Liver (tissue), 9 donors: ENCODE data around the gene CTNNBL1. TPM values are rescaled to one million over a fixed set of nuclear protein-coding genes. Genes with fewer than 3 reads are reported as not detected.
"Not testable (repeated sequence)": the region's sequence is repeated elsewhere in the genome, so short reads cannot be mapped to it uniquely, and the experiment has no call there.

Experiments used
- DNase-seq: peaks from one replicate; pipeline ENCODE4 v3.0.0-alpha.2; 2017; ENCODE audit warnings: low spot score
- H3K27ac ChIP-seq, 2 donors: one replicate each; pipeline ENCODE4 v1.7.0; 2013; ENCODE audit warnings: inconsistent platforms in 2 of 2, low read length in 2 of 2, control low read depth in 1 of 2, low read depth in 1 of 2, mild to moderate bottlenecking in 1 of 2
- H3K27me3 ChIP-seq, 4 donors: one replicate each; pipeline versions ENCODE4 v1.6.1 to v1.7.0; 2013; ENCODE audit warnings: low read length in 3 of 4, inconsistent platforms in 1 of 4, mild to moderate bottlenecking in 1 of 4, moderate library complexity in 1 of 4; ENCODE audit not compliant: control insufficient read depth in 4 of 4, insufficient read depth in 4 of 4
- H3K36me3 ChIP-seq, 4 donors: one replicate each; pipeline versions ENCODE4 v1.6.1 to v1.7.0; 2013; ENCODE audit warnings: low read length in 3 of 4, mild to moderate bottlenecking in 3 of 4, low read depth in 1 of 4, moderate library complexity in 1 of 4; ENCODE audit not compliant: control insufficient read depth in 4 of 4, insufficient read depth in 3 of 4
- H3K4me1 ChIP-seq, 4 donors: one replicate each; pipeline versions ENCODE4 v1.6.1 to v1.7.0; 2013; ENCODE audit warnings: low read length in 3 of 4, mild to moderate bottlenecking in 3 of 4, moderate library complexity in 1 of 4; ENCODE audit not compliant: control insufficient read depth in 4 of 4, insufficient read depth in 4 of 4
- H3K4me3 ChIP-seq, 3 donors: one replicate each; pipeline versions ENCODE4 v1.6.1 to v1.7.0; 2013; ENCODE audit warnings: low read length in 3 of 3, control low read depth in 1 of 3, low read depth in 1 of 3, mild to moderate bottlenecking in 1 of 3
- H3K9ac ChIP-seq, 2 donors: one replicate each; pipeline ENCODE4 v1.7.0; 2013; ENCODE audit warnings: low read length in 2 of 2, mild to moderate bottlenecking in 2 of 2, moderate library complexity in 2 of 2, control low read depth in 1 of 2, low read depth in 1 of 2
- H3K9me3 ChIP-seq, 4 donors: one replicate each; pipeline versions ENCODE4 v1.6.1 to v1.7.0; 2013; ENCODE audit warnings: low read length in 3 of 4; ENCODE audit not compliant: control insufficient read depth in 4 of 4
- CTCF ChIP-seq: fragments of 150-350 bp; IDR thresholded peaks from 2 replicates; pipeline ENCODE4 v1.5.1; 2017; ENCODE audit warnings: improper control_type of control experiment, low read depth, low read length; ENCODE audit not compliant: missing input control
- EGR1 ChIP-seq, 2 donors: IDR thresholded peaks; 2 replicates each; pipeline ENCODE4 v1.6.1; 2016 to 2018; ENCODE audit warnings: antibody characterized with exemption in 2 of 2, low read depth in 2 of 2
- FOXA1 ChIP-seq: IDR thresholded peaks from 2 replicates; pipeline ENCODE4 v1.6.1; 2016; ENCODE audit warnings: antibody characterized with exemption
- FOXA2 ChIP-seq: IDR thresholded peaks from 2 replicates; pipeline ENCODE4 v1.6.1; 2016; ENCODE audit warnings: antibody characterized with exemption
- GABPA ChIP-seq, 2 donors: IDR thresholded peaks in 1 of 2; conservative IDR thresholded peaks in 1 of 2; 2 replicates each; pipeline ENCODE4 v1.6.1; 2016; ENCODE audit warnings: antibody characterized with exemption in 2 of 2, mild to moderate bottlenecking in 1 of 2, moderate library complexity in 1 of 2
- HNF4A ChIP-seq, 2 donors: conservative IDR thresholded peaks; 2 replicates each; pipeline ENCODE4 v1.6.1; 2016; ENCODE audit warnings: antibody characterized with exemption in 2 of 2, mild to moderate bottlenecking in 2 of 2
- HNF4G ChIP-seq: IDR thresholded peaks from 2 replicates; pipeline ENCODE4 v1.6.1; 2016; ENCODE audit warnings: antibody characterized with exemption
- JUND ChIP-seq, 2 donors: IDR thresholded peaks; 2 replicates each; pipeline ENCODE4 v1.6.1; 2016; ENCODE audit warnings: antibody characterized with exemption in 2 of 2
- NR2F2 ChIP-seq: IDR thresholded peaks from 2 replicates; pipeline ENCODE4 v1.6.1; 2016; ENCODE audit warnings: antibody characterized with exemption
- RAD21 ChIP-seq, 2 donors: IDR thresholded peaks; 2 replicates each; pipeline ENCODE4 v1.6.1; 2016; ENCODE audit warnings: antibody characterized with exemption in 2 of 2, mild to moderate bottlenecking in 2 of 2
- RXRA ChIP-seq, 2 donors: IDR thresholded peaks; 2 replicates each; pipeline ENCODE4 v1.6.1; 2017 to 2018; ENCODE audit warnings: antibody characterized with exemption in 2 of 2, mild to moderate bottlenecking in 1 of 2
- SP1 ChIP-seq: IDR thresholded peaks from 2 replicates; pipeline ENCODE4 v1.6.1; 2018; ENCODE audit warnings: antibody characterized with exemption, mild to moderate bottlenecking
- TAF1 ChIP-seq: conservative IDR thresholded peaks from 2 replicates; pipeline ENCODE4 v1.6.1; 2016; ENCODE audit warnings: antibody characterized with exemption, mild to moderate bottlenecking
- YY1 ChIP-seq: IDR thresholded peaks from 2 replicates; pipeline ENCODE4 v1.6.1; 2016; ENCODE audit warnings: antibody characterized with exemption, mild to moderate bottlenecking
- WGBS: extraction: QIAGEN DNeasy Blood & Tissue Kit; methylation state at CpG from one replicate; pipeline ENCODE4 v1.1.7; 2013; 5-methylcytosine and 5-hydroxymethylcytosine counted together
- polyA plus RNA-seq, 2 donors: library from polyadenylated mRNA; stranded (reverse) in 1 of 2; unstranded in 1 of 2; fragments of 200-250 nt in 1 of 2; fragments of >200 nt in 1 of 2; fragmentation: Nextera tagmentation in 1 of 2; extraction: Ambion mirVana in 1 of 2; gene quantifications; one replicate each; pipeline versions ENCODE4 v1.2.1 to v1.2.3, GENCODE V29; 2013 to 2015
- total RNA-seq, 2 donors: library from RNA; depleted of rRNA; stranded (reverse); fragments of >200 nt; gene quantifications; one replicate each; pipeline ENCODE4 v1.2.3, GENCODE V29; 2014
- TF ChIP-seq, protein P1 (sequence below): IDR thresholded peaks from 2 replicates; pipeline ENCODE4 v1.6.1; 2016; ENCODE audit warnings: antibody characterized with exemption
- TF ChIP-seq, protein P2 (sequence below): IDR thresholded peaks from 2 replicates; pipeline ENCODE4 v1.6.1; 2016; ENCODE audit warnings: antibody characterized with exemption
- TF ChIP-seq, protein P3 (sequence below): IDR thresholded peaks from 2 replicates; pipeline ENCODE4 v1.6.1; 2016; ENCODE audit warnings: antibody characterized with exemption, mild to moderate bottlenecking
- TF ChIP-seq, protein P4 (sequence below): IDR thresholded peaks from 2 replicates; pipeline ENCODE4 v1.6.1; 2016; ENCODE audit warnings: antibody characterized with exemption
- donor health status: healthy.
- donor health status: healthy.
- donor health status: healthy.
- donor health status: healthy.
- donor health status: healthy.

CTNNBL1 gene
- total and polyA plus RNA-seq, 4 donors, result 18.3 to 25.4 (median 20.3) TPM

- no peak overlapping the region for H3K4me3 ChIP-seq
- 33% methylated on average over 11 of the region's 11 CpGs for WGBS
- H3K36me3 ChIP-seq, result no peaks in the 10 kb centered on the region
- no peaks in the 10 kb centered on the region for H3K9me3 ChIP-seq
- TF ChIP-seq RXRA (IDR thresholded peaks at IDR 0.05) (peak; percentile 35 to 86), FOXA2 (peak; percentile 57), TAF1 (no peak), CTCF (no peak), EGR1 (IDR thresholded peaks at IDR 0.05; ENCODE audit: low read depth in 2 of 2) (peak in 1 of 2 donors; percentile 28), HNF4A (conservative IDR thresholded peaks at IDR 0.05) (peak; percentile 75 to 91), FOXA1 (peak; percentile 28), RAD21 (IDR thresholded peaks at IDR 0.05) (peak; percentile 15 to 40), HNF4G (peak; percentile 24), JUND (IDR thresholded peaks at IDR 0.05) (peak in 1 of 2 donors; percentile 80), YY1 (peak; percentile 62), GABPA (IDR thresholded peaks at IDR 0.05 in 1 of 2, conservative IDR thresholded peaks at IDR 0.05 in 1 of 2) (no peak), NR2F2 (no peak), SP1 (peak; percentile 40)
- TF ChIP-seq, protein P1, sequence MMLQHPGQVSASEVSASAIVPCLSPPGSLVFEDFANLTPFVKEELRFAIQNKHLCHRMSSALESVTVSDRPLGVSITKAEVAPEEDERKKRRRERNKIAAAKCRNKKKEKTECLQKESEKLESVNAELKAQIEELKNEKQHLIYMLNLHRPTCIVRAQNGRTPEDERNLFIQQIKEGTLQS, result no peak
- TF ChIP-seq, protein P2, sequence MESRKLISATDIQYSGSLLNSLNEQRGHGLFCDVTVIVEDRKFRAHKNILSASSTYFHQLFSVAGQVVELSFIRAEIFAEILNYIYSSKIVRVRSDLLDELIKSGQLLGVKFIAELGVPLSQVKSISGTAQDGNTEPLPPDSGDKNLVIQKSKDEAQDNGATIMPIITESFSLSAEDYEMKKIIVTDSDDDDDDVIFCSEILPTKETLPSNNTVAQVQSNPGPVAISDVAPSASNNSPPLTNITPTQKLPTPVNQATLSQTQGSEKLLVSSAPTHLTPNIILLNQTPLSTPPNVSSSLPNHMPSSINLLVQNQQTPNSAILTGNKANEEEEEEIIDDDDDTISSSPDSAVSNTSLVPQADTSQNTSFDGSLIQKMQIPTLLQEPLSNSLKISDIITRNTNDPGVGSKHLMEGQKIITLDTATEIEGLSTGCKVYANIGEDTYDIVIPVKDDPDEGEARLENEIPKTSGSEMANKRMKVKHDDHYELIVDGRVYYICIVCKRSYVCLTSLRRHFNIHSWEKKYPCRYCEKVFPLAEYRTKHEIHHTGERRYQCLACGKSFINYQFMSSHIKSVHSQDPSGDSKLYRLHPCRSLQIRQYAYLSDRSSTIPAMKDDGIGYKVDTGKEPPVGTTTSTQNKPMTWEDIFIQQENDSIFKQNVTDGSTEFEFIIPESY, result peak; percentile 54
- TF ChIP-seq, protein P3, sequence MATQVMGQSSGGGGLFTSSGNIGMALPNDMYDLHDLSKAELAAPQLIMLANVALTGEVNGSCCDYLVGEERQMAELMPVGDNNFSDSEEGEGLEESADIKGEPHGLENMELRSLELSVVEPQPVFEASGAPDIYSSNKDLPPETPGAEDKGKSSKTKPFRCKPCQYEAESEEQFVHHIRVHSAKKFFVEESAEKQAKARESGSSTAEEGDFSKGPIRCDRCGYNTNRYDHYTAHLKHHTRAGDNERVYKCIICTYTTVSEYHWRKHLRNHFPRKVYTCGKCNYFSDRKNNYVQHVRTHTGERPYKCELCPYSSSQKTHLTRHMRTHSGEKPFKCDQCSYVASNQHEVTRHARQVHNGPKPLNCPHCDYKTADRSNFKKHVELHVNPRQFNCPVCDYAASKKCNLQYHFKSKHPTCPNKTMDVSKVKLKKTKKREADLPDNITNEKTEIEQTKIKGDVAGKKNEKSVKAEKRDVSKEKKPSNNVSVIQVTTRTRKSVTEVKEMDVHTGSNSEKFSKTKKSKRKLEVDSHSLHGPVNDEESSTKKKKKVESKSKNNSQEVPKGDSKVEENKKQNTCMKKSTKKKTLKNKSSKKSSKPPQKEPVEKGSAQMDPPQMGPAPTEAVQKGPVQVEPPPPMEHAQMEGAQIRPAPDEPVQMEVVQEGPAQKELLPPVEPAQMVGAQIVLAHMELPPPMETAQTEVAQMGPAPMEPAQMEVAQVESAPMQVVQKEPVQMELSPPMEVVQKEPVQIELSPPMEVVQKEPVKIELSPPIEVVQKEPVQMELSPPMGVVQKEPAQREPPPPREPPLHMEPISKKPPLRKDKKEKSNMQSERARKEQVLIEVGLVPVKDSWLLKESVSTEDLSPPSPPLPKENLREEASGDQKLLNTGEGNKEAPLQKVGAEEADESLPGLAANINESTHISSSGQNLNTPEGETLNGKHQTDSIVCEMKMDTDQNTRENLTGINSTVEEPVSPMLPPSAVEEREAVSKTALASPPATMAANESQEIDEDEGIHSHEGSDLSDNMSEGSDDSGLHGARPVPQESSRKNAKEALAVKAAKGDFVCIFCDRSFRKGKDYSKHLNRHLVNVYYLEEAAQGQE, result peak; percentile 63
- TF ChIP-seq, protein P4, sequence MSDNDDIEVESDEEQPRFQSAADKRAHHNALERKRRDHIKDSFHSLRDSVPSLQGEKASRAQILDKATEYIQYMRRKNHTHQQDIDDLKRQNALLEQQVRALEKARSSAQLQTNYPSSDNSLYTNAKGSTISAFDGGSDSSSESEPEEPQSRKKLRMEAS, result no peak
- peaks cover 5 to 28% (median 25%) of the 10 kb centered on the region in 4 donors for H3K4me1 ChIP-seq
- no peaks in the 10 kb centered on the region for H3K27me3 ChIP-seq
- H3K9ac ChIP-seq, result no peak overlapping the region
- peak overlapping the region; percentile 46 to 69 for H3K27ac ChIP-seq
- no peak for DNase-seq
Observed at GRCh38 chr20:37677969-37678861, 15.6 kb upstream of the CTNNBL1 start.

GRCh38 chr20:37679751-37680150, 14.1 kb upstream of the CTNNBL1 start:
- H3K4me3 ChIP-seq, H3K36me3 ChIP-seq, H3K27ac ChIP-seq, H3K9ac ChIP-seq, H3K9me3 ChIP-seq, DNase-seq, H3K27me3 ChIP-seq: not testable (repeated sequence)
- 89% methylated on average over 4 of the region's 4 CpGs for WGBS
- H3K4me1 ChIP-seq, result peaks cover 5 to 28% (median 25%) of the 10 kb centered on the region in 4 donors
